HEK293 (cell line): ENCODE measurements around the gene PPID.

Experiments
- CTCF ChIA-PET: fragments of 350-600 bp; formaldehyde crosslinking; extraction: SDS; loops from one replicate; lab custom pipeline; 2021; ENCODE audit warnings: antibody characterized with exemption; lab: Yijun Ruan, JAX
- POLR2A ChIA-PET: fragments of 300-600 bp; formaldehyde crosslinking; extraction: SDS; loops from one replicate; lab custom pipeline; 2020; ENCODE audit warnings: antibody characterized with exemption, inconsistent platforms; lab: Yijun Ruan, JAX
- H3K27ac ChIP-seq: fragments of 200-500 bp; sonication (Bioruptor generic); 2 replicates; pipeline ENCODE4 v1.5.1; 2014; ENCODE audit warnings: low read depth, low read length, control low read depth, inconsistent platforms; ENCODE audit errors: extremely low read depth
- H3K36me3 ChIP-seq, 2 experiments: fragments of 200-500 bp in 1 of 2; sonication (Bioruptor generic) in 1 of 2; 1 replicate in 1 of 2; 2 replicates in 1 of 2; pipeline ENCODE4 v1.5.1; 2014 to 2017; ENCODE audit warnings: inconsistent platforms in 2 of 2, low read length in 2 of 2; ENCODE audit not compliant: control insufficient read depth in 2 of 2, insufficient read depth in 1 of 2
- H3K4me1 ChIP-seq: fragments of 200-500 bp; sonication (Bioruptor generic); 2 replicates; pipeline ENCODE4 v1.5.1; 2014; ENCODE audit warnings: mild to moderate bottlenecking, low read length, inconsistent platforms; ENCODE audit not compliant: control insufficient read depth, insufficient read depth
- H3K4me3 ChIP-seq: 2 replicates; pipeline ENCODE4 v1.5.1; 2011; ENCODE audit warnings: low read depth, mild to moderate bottlenecking, control low read depth, low read length, moderate library complexity
- H3K9me3 ChIP-seq: fragments of 200-500 bp; sonication (Bioruptor generic); 2 replicates; pipeline ENCODE4 v1.5.1; 2014; ENCODE audit warnings: low read depth, low read length, inconsistent platforms; ENCODE audit not compliant: control insufficient read depth, insufficient read depth
- KLF1 ChIP-seq: fragments of 450-650 bp; formaldehyde crosslinking; IDR thresholded peaks from 2 replicates; pipeline ENCODE4 v1.5.1; 2016; ENCODE audit warnings: missing biosample characterization, missing genetic modification characterization
- PRDM4 ChIP-seq: fragments of 450-650 bp; formaldehyde crosslinking; IDR thresholded peaks from 2 replicates; pipeline ENCODE4 v1.5.1; 2017; ENCODE audit warnings: missing biosample characterization, missing genetic modification characterization
- SCRT1 ChIP-seq: fragments of 450-650 bp; formaldehyde crosslinking; IDR thresholded peaks from 2 replicates; pipeline ENCODE4 v1.5.1; 2016; ENCODE audit warnings: missing biosample characterization, missing genetic modification characterization, borderline replicate concordance
- SETDB1 ChIP-seq: IDR thresholded peaks from one replicate; pipeline ENCODE4 v1.6.1; 2017; ENCODE audit warnings: mild to moderate bottlenecking, low read length, moderate library complexity, mixed read lengths; ENCODE audit not compliant: insufficient read length
- TCF7L2 ChIP-seq: IDR thresholded peaks from 2 replicates; pipeline ENCODE4 v1.6.1; 2011; ENCODE audit warnings: low read depth, mild to moderate bottlenecking, inconsistent platforms, low read length, moderate library complexity, borderline replicate concordance
- ZFHX2 ChIP-seq: fragments of 450-650 bp; formaldehyde crosslinking; conservative IDR thresholded peaks from 2 replicates; pipeline ENCODE4 v1.5.1; 2016; ENCODE audit warnings: missing biosample characterization, missing genetic modification characterization
- ZNF121 ChIP-seq: fragments of 450-650 bp; formaldehyde crosslinking; IDR thresholded peaks from 2 replicates; pipeline ENCODE4 v1.5.1; 2016; ENCODE audit warnings: missing biosample characterization, missing genetic modification characterization
- ZNF133 ChIP-seq: fragments of 450-650 bp; formaldehyde crosslinking; IDR thresholded peaks from 2 replicates; pipeline ENCODE4 v1.5.1; 2016; ENCODE audit warnings: missing biosample characterization, missing genetic modification characterization
- ZNF19 ChIP-seq: fragments of 450-650 bp; formaldehyde crosslinking; IDR thresholded peaks from 2 replicates; pipeline ENCODE4; 2016; ENCODE audit warnings: missing biosample characterization, missing genetic modification characterization, low read depth
- ZNF311 ChIP-seq: fragments of 450-650 bp; formaldehyde crosslinking; IDR thresholded peaks from 2 replicates; pipeline ENCODE4 v1.5.1; 2017; ENCODE audit warnings: missing biosample characterization, missing genetic modification characterization, borderline replicate concordance
- ZNF362 ChIP-seq: fragments of 450-650 bp; formaldehyde crosslinking; IDR thresholded peaks from 2 replicates; pipeline ENCODE4 v1.5.1; 2016; ENCODE audit warnings: missing biosample characterization, missing genetic modification characterization
- ZNF416 ChIP-seq: fragments of 450-650 bp; formaldehyde crosslinking; IDR thresholded peaks from 2 replicates; pipeline ENCODE4 v1.5.1; 2016; ENCODE audit warnings: missing biosample characterization, missing genetic modification characterization
- ZNF514 ChIP-seq: fragments of 450-650 bp; formaldehyde crosslinking; IDR thresholded peaks from 2 replicates; pipeline ENCODE4 v1.5.1; 2016; ENCODE audit warnings: missing biosample characterization, missing genetic modification characterization
- ZNF521 ChIP-seq: fragments of 450-650 bp; formaldehyde crosslinking; IDR thresholded peaks from 2 replicates; pipeline ENCODE4 v1.5.1; 2017; ENCODE audit warnings: missing biosample characterization, mild to moderate bottlenecking, missing genetic modification characterization
- ZNF558 ChIP-seq: fragments of 450-650 bp; formaldehyde crosslinking; IDR thresholded peaks from 2 replicates; pipeline ENCODE4 v1.5.1; 2016; ENCODE audit warnings: missing biosample characterization, missing genetic modification characterization
- ZNF560 ChIP-seq: fragments of 450-650 bp; formaldehyde crosslinking; IDR thresholded peaks from 2 replicates; pipeline ENCODE4 v1.5.1; 2017; ENCODE audit warnings: missing biosample characterization, missing genetic modification characterization, borderline replicate concordance
- ZNF701 ChIP-seq: fragments of 450-650 bp; formaldehyde crosslinking; IDR thresholded peaks from 2 replicates; pipeline ENCODE4 v1.5.1; 2016; ENCODE audit warnings: missing biosample characterization, missing genetic modification characterization
- ZNF777 ChIP-seq: fragments of 450-650 bp; formaldehyde crosslinking; IDR thresholded peaks from 2 replicates; pipeline ENCODE4 v1.5.1; 2017; ENCODE audit warnings: missing biosample characterization, missing genetic modification characterization, borderline replicate concordance
- ZNF792 ChIP-seq: fragments of 450-650 bp; formaldehyde crosslinking; IDR thresholded peaks from 2 replicates; pipeline ENCODE4 v1.5.1; 2016; ENCODE audit warnings: missing biosample characterization, missing genetic modification characterization
- ZNF843 ChIP-seq: fragments of 450-650 bp; formaldehyde crosslinking; IDR thresholded peaks from 2 replicates; pipeline ENCODE4 v1.5.1; 2016; ENCODE audit warnings: missing biosample characterization, missing genetic modification characterization
- ZSCAN23 ChIP-seq: fragments of 450-650 bp; formaldehyde crosslinking; IDR thresholded peaks from 2 replicates; pipeline ENCODE4 v1.5.1; 2016; ENCODE audit warnings: missing biosample characterization, missing genetic modification characterization
- TF ChIP-seq, protein P1 (sequence below): fragments of 450-650 bp; formaldehyde crosslinking; IDR thresholded peaks from 2 replicates; pipeline ENCODE4 v1.5.1; 2016; ENCODE audit warnings: missing biosample characterization, missing genetic modification characterization
- TF ChIP-seq, protein P2 (sequence below): fragments of 450-650 bp; formaldehyde crosslinking; IDR thresholded peaks from 2 replicates; pipeline ENCODE4 v1.5.1; 2016; ENCODE audit warnings: missing biosample characterization, missing genetic modification characterization, borderline replicate concordance
- TF ChIP-seq, protein P3 (sequence below): fragments of 450-650 bp; formaldehyde crosslinking; IDR thresholded peaks from 2 replicates; pipeline ENCODE4 v1.5.1; 2016; ENCODE audit warnings: missing biosample characterization, missing genetic modification characterization
- TF ChIP-seq, protein P4 (sequence below): fragments of 450-650 bp; formaldehyde crosslinking; IDR thresholded peaks from 2 replicates; pipeline ENCODE4 v1.5.1; 2016; ENCODE audit warnings: missing biosample characterization, missing genetic modification characterization

The PPID gene

GRCh38 chr4:158678767-158679166 lies 44.4 kb downstream of the PPID start:
- Histone ChIP-seq H3K4me1 (no peaks in the 10 kb centered on the region), H3K27ac (no peak overlapping the region), H3K4me3 (no peak overlapping the region), H3K36me3 (no peaks in the 10 kb centered on the region), H3K9me3 (no peaks in the 10 kb centered on the region)
- CTCF ChIA-PET = no interaction called here
- TF ChIP-seq, protein P1, sequence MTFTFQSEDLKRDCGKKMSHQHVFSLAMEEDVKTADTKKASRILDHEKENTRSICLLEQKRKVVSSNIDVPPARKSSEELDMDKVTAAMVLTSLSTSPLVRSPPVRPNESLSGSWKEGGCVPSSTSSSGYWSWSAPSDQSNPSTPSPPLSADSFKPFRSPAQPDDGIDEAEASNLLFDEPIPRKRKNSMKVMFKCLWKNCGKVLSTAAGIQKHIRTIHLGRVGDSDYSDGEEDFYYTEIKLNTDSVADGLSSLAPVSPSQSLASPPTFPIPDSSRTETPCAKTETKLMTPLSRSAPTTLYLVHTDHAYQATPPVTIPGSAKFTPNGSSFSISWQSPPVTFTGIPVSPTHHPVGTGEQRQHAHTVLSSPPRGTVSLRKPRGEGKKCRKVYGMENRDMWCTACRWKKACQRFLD = no peak
- no peak for TF ChIP-seq ZNF521 (tag by site-specific recombination)
- TF ChIP-seq ZSCAN23 (tag by site-specific recombination) = no peak
- TF ChIP-seq ZNF558 (tag by site-specific recombination) = no peak
- TF ChIP-seq ZNF843 (tag by site-specific recombination) = no peak
- no peak for TF ChIP-seq ZNF792 (tag by site-specific recombination)
- TF ChIP-seq ZNF311 (tag by site-specific recombination) = no peak
- TF ChIP-seq ZNF701 (tag by site-specific recombination) = no peak
- POLR2A ChIA-PET = interaction anchor here (0.6 kb wide), 1 partner anchor 9 kb away, joined by 3 read pairs; no protein-coding TSS in a partner anchor

DNA sequence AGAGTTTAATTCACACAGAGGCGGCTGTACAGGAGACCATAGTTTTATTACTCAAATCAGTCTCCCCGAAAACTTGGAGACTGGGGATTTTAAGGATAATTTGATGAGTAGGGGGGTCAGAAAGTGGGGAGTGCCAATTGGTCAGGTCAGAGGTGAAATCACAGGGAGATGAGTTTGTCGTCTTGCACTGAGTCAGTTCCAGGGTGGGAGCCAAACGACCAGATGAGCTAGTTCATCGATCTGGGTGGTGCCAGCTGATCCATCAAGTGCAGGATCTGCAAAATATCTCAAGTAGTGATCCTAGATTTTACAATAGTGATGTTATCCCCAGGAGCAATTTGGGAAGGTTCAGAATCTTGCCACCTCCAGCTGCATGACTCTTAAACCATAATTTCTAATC lies 47.1 kb downstream of the PPID start:
- Histone ChIP-seq H3K4me1 (no peaks in the 10 kb centered on the region), H3K9me3 (no peaks in the 10 kb centered on the region), H3K27ac (no peak overlapping the region), H3K36me3 (no peaks in the 10 kb centered on the region), H3K4me3 (no peak overlapping the region)
- ChIA-PET POLR2A (no interaction called here), CTCF (no interaction called here)
- TF ChIP-seq TCF7L2 (no peak), SETDB1 (no peak), SCRT1 (no peak), ZNF514 (tag by site-specific recombination) (no peak), PRDM4 (tag by site-specific recombination) (no peak), ZNF558 (tag by site-specific recombination) (no peak), ZNF777 (no peak), ZNF362 (tag by site-specific recombination) (no peak), ZNF416 (tag by site-specific recombination) (no peak)
- TF ChIP-seq, protein P2, sequence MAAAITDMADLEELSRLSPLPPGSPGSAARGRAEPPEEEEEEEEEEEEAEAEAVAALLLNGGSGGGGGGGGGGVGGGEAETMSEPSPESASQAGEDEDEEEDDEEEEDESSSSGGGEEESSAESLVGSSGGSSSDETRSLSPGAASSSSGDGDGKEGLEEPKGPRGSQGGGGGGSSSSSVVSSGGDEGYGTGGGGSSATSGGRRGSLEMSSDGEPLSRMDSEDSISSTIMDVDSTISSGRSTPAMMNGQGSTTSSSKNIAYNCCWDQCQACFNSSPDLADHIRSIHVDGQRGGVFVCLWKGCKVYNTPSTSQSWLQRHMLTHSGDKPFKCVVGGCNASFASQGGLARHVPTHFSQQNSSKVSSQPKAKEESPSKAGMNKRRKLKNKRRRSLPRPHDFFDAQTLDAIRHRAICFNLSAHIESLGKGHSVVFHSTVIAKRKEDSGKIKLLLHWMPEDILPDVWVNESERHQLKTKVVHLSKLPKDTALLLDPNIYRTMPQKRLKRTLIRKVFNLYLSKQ (tag by site-specific recombination) = no peak

GRCh38 chr4:158673633-158674032 lies 49.6 kb downstream of the PPID start:
- H3K27ac ChIP-seq = no peak overlapping the region
- ChIA-PET POLR2A (no interaction called here), CTCF (no interaction called here)
- no peak overlapping the region for H3K4me3 ChIP-seq
- H3K36me3 ChIP-seq = no peaks in the 10 kb centered on the region
- H3K4me1 ChIP-seq = no peaks in the 10 kb centered on the region
- H3K9me3 ChIP-seq = no peaks in the 10 kb centered on the region
- TF ChIP-seq, protein P3, sequence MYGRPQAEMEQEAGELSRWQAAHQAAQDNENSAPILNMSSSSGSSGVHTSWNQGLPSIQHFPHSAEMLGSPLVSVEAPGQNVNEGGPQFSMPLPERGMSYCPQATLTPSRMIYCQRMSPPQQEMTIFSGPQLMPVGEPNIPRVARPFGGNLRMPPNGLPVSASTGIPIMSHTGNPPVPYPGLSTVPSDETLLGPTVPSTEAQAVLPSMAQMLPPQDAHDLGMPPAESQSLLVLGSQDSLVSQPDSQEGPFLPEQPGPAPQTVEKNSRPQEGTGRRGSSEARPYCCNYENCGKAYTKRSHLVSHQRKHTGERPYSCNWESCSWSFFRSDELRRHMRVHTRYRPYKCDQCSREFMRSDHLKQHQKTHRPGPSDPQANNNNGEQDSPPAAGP (tag by site-specific recombination) = no peak
- TF ChIP-seq KLF1 (tag by site-specific recombination) = no peak
- TF ChIP-seq ZFHX2 (tag by site-specific recombination) = no peak
- no peak for TF ChIP-seq ZNF121 (tag by site-specific recombination)
- TF ChIP-seq ZNF560 (tag by site-specific recombination) = no peak
- TF ChIP-seq, protein P4, sequence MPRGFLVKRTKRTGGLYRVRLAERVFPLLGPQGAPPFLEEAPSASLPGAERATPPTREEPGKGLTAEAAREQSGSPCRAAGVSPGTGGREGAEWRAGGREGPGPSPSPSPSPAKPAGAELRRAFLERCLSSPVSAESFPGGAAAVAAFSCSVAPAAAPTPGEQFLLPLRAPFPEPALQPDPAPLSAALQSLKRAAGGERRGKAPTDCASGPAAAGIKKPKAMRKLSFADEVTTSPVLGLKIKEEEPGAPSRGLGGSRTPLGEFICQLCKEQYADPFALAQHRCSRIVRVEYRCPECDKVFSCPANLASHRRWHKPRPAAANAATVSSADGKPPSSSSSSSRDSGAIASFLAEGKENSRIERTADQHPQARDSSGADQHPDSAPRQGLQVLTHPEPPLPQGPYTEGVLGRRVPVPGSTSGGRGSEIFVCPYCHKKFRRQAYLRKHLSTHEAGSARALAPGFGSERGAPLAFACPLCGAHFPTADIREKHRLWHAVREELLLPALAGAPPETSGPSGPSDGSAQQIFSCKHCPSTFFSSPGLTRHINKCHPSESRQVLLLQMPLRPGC (tag by site-specific recombination) = no peak
- no peak for TF ChIP-seq ZNF19 (tag by site-specific recombination)
- TF ChIP-seq ZNF133 (tag by site-specific recombination) = no peak
